ENCODE data around the gene KRTAP1-3.

The KRTAP1-3 gene

GRCh38 chr17:41013181-41013580 lies 21.5 kb downstream of the KRTAP1-3 start:
- no peak for TF ChIP-seq CTCF (IDR thresholded peaks at IDR 0.05; ENCODE audit: extremely low read depth, insufficient read depth, missing control alignments)
- DNase-seq (ENCODE audit: low spot score): no peak
- in situ Hi-C loops (cut with MboI; ENCODE audit: low pct_unique_long_range_greater_than_20kb, low sequenced_read_pairs, unreplicated experiment): no loop called here

GRCh38 chr17:41012326-41013120 lies 22.2 kb downstream of the KRTAP1-3 start:
- in situ Hi-C loops (cut with MboI; ENCODE audit: low pct_unique_long_range_greater_than_20kb, low sequenced_read_pairs, unreplicated experiment): no loop called here
- no peak for DNase-seq (ENCODE audit: low spot score)
- TF ChIP-seq CTCF (IDR thresholded peaks at IDR 0.05; ENCODE audit: extremely low read depth, insufficient read depth, missing control alignments): no peak

GRCh38 chr17:41010441-41010840 lies 24.2 kb downstream of the KRTAP1-3 start:
- no peak for TF ChIP-seq CTCF (IDR thresholded peaks at IDR 0.05; ENCODE audit: extremely low read depth, insufficient read depth, missing control alignments)
- DNase-seq (ENCODE audit: low spot score): no peak
- in situ Hi-C loops (cut with MboI; ENCODE audit: low pct_unique_long_range_greater_than_20kb, low sequenced_read_pairs, unreplicated experiment): no loop called here

GRCh38 chr17:41009936-41010335 lies 24.7 kb downstream of the KRTAP1-3 start:
- TF ChIP-seq CTCF (IDR thresholded peaks at IDR 0.05; ENCODE audit: extremely low read depth, insufficient read depth, missing control alignments): no peak
- in situ Hi-C loops (cut with MboI; ENCODE audit: low pct_unique_long_range_greater_than_20kb, low sequenced_read_pairs, unreplicated experiment): no loop called here
- no peak for DNase-seq (ENCODE audit: low spot score)

- no peak for TF ChIP-seq CTCF (IDR thresholded peaks at IDR 0.05; ENCODE audit: extremely low read depth, insufficient read depth, missing control alignments)
- in situ Hi-C loops (cut with MboI; ENCODE audit: low pct_unique_long_range_greater_than_20kb, low sequenced_read_pairs, unreplicated experiment): no loop called here
- no peak for DNase-seq (ENCODE audit: low spot score)
Observed at GRCh38 chr17:41009301-41009760, 25.3 kb downstream of the KRTAP1-3 start.

GRCh38 chr17:41008811-41009210 lies 25.9 kb downstream of the KRTAP1-3 start, which contains the start of gene KRTAP3-1:
KRTAP3-1 (minus strand) TSS chr17:41009128; CDS start chr17:41009074, 54 bp downstream.
- DNase-seq (ENCODE audit: low spot score): no peak
- in situ Hi-C loops (cut with MboI; ENCODE audit: low pct_unique_long_range_greater_than_20kb, low sequenced_read_pairs, unreplicated experiment): no loop called here
- TF ChIP-seq CTCF (IDR thresholded peaks at IDR 0.05; ENCODE audit: extremely low read depth, insufficient read depth, missing control alignments): no peak

Measured in GM13977 (cell line).